ENCODE measurements around the gene DHX32.

DNA sequence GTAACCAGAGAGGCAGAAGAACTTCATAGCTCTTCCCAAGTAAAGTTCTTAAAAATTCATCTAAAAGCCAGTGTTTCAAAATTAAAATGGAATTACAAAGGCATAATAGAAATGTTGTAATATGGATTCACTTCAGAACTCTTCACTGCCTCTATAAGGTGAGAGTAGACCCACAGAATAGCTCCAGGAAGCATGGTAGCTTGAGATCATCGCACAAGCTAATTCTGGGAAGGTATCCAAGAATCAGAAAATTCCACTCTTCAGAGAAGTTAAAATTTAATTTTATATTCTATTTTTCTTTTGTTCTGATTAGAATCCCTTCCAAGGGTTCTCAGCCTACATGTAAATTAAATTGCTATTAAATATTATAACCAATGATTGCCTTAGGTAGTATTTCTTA lies 1.5 kb upstream of the DHX32 start:
- TF ChIP-seq, protein P1, sequence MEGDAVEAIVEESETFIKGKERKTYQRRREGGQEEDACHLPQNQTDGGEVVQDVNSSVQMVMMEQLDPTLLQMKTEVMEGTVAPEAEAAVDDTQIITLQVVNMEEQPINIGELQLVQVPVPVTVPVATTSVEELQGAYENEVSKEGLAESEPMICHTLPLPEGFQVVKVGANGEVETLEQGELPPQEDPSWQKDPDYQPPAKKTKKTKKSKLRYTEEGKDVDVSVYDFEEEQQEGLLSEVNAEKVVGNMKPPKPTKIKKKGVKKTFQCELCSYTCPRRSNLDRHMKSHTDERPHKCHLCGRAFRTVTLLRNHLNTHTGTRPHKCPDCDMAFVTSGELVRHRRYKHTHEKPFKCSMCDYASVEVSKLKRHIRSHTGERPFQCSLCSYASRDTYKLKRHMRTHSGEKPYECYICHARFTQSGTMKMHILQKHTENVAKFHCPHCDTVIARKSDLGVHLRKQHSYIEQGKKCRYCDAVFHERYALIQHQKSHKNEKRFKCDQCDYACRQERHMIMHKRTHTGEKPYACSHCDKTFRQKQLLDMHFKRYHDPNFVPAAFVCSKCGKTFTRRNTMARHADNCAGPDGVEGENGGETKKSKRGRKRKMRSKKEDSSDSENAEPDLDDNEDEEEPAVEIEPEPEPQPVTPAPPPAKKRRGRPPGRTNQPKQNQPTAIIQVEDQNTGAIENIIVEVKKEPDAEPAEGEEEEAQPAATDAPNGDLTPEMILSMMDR (conservative IDR thresholded peaks at IDR 0.05; ENCODE audit: low read depth, low read length), result no peak
- TF ChIP-seq BHLHE40 (IDR thresholded peaks at IDR 0.05; ENCODE audit: low read depth, low read length) (no peak), POLR2A (IDR thresholded peaks at IDR 0.05; ENCODE audit: low read depth, low read length) (no peak), FOS (IDR thresholded peaks at IDR 0.05; ENCODE audit: low read depth, low read length) (no peak), MXI1 (IDR thresholded peaks at IDR 0.05; ENCODE audit: borderline replicate concordance, low read depth, low read length) (no peak)
- TF ChIP-seq, protein P2, sequence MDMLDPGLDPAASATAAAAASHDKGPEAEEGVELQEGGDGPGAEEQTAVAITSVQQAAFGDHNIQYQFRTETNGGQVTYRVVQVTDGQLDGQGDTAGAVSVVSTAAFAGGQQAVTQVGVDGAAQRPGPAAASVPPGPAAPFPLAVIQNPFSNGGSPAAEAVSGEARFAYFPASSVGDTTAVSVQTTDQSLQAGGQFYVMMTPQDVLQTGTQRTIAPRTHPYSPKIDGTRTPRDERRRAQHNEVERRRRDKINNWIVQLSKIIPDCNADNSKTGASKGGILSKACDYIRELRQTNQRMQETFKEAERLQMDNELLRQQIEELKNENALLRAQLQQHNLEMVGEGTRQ (IDR thresholded peaks at IDR 0.05; ENCODE audit: low read depth, low read length), result no peak

Data from IMR-90 (cell line).